Kidney glomerular epithelial cell (primary cell): ENCODE data around the gene CACNA1D.
"Not testable (repeated sequence)": the region's sequence is repeated elsewhere in the genome, so short reads cannot be mapped to it uniquely, and the experiment has no call there.

Experiments used
- DNase-seq: peaks from one replicate; lab custom pipeline; 2025; lab: John Stamatoyannopoulos, UW

Gene CACNA1D

GRCh38 chr3:53493963-53494791 lies at the start of gene CACNA1D:
CACNA1D (plus strand) TSS chr3:53494611; CDS start chr3:53495167, 556 bp downstream.
- DNase-seq, result no peak

GRCh38 chr3:53457068-53457467 lies 37.3 kb upstream of the CACNA1D start:
- DNase-seq, result no peak

DNA sequence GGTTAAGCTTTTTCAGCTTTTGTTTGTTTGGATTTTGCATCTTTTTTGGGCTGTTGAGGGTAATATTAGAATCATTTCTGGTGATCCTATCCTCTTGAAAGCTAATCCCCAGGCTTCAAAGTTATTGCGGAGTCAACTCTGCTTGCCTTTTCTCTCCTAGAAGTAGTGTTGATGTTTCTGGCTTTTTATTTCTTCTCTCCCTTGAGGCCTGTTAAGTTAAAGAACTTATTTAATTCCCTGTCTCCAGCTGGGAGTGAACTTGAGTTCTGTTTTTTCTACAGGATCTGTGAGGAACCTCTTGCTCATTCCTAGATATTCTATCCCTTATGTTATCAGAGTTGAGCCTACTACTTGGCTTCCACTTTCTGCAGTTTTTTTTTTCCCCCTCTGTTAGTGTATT lies 34.1 kb upstream of the CACNA1D start:
- no peak for DNase-seq

DNA sequence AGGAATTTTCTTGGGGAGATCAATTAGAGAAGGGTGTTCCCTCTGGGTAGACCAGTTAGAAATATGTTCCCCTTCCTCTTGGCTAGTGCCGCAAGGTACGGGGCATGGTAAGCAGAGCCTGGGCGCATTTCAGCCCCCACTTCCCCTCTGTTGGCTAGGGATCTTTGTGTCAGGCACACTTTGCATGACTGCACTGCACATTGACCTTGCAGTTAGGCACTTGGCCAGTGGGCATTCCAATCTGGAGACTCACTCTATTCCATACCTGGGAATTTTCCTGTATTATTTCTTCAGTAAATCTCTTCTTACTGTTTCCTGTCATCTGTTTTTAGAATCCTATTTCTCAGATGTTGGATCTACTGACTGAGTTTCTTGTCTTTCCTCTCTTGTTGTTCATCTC lies 30.0 kb upstream of the CACNA1D start:
- DNase-seq, result peak; percentile 92

GRCh38 chr3:53469758-53470157 lies 24.7 kb upstream of the CACNA1D start:
- not testable (repeated sequence) for DNase-seq

DNA sequence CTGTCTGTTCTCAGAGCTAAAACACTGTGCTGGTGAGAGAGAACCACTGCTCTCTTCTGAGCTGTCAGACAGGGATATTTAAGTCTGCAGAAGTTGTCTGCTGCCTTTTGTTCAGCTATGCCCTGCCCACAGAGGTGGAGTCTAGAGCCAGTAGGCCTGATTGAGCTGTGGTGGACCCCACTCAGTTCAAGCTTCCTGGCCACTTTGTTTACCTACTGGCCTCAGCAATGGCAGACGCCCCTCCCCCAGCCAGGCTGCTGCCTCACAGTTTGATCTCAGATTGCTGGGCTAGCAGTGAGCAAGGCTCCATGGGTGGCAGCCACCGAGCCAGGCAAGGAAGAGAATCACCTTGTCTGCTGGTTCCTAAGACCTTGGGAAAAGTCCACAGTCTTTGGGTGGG lies 21.0 kb upstream of the CACNA1D start:
- DNase-seq, result no peak

- DNase-seq, result not testable (repeated sequence)
These were observed 18.0 kb upstream of the CACNA1D start for GRCh38 chr3:53476372-53476771.

DNA sequence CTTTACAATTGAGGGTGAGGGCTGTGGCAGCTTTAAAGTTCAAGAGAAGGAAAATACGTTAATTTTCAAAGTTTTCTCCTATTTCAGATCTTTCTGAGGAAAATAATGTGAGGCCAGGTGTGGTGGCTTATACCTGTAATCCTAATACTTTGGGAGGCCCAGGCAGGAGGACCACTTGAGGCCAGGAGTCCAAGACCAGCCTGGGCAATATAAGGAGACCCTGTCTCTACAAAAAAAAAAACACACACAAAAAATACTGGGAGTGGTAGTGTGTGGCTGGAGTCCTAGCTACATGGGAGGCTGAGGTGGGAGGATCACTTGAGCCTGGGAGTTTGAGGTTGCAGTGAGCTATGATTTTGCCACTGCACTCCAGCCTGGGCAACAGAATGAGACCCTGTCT lies 16.7 kb upstream of the CACNA1D start:
- DNase-seq, result not testable (repeated sequence)

GRCh38 chr3:53478166-53478830 lies 16.1 kb upstream of the CACNA1D start:
- peak; percentile 80 for DNase-seq

- DNase-seq, result no peak
These were observed 15.3 kb upstream of the CACNA1D start for GRCh38 chr3:53478921-53479664.

- no peak for DNase-seq
These were observed 12.2 kb upstream of the CACNA1D start for GRCh38 chr3:53482227-53482626.

- DNase-seq, result no peak
These were observed 10.6 kb upstream of the CACNA1D start for GRCh38 chr3:53483821-53484220.

- no peak for DNase-seq
These were observed 9.4 kb upstream of the CACNA1D start for GRCh38 chr3:53484984-53485383.

DNA sequence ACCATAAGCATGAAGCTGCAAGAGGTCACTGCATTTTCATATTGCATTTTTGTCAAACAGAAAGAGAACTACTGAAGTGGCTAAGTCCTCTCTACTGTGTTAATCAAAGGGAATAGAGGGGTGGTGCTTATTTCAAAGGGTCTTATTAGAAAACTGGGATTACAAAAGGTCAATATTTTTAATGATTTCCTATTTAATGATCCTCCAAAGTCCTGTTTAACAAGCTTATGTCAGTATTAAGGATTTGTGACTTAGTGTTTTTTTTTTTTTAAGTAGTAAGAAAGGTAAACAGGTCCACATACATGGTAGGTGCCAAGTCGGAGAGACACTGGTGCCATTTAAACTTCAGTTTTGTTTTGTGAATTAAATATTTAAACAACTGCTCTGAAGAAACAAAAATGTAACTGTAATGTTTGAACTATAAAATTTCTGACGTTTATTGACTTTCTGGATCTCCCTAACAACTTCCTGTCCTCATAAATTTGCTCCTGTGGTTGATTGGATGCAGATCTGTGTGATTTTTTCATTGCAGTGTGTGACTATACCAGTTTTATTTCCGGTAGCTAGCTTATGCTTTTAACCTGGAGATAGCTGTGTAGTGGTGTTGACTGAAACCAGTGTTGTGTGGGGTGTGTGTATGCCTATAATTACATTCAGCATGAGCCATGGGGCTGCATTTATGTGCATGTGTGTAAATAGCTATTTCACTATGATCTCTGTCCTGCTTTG lies 8.6 kb upstream of the CACNA1D start:
- DNase-seq, result no peak

- no peak for DNase-seq
These were observed 7.3 kb upstream of the CACNA1D start for GRCh38 chr3:53486961-53487654.

DNA sequence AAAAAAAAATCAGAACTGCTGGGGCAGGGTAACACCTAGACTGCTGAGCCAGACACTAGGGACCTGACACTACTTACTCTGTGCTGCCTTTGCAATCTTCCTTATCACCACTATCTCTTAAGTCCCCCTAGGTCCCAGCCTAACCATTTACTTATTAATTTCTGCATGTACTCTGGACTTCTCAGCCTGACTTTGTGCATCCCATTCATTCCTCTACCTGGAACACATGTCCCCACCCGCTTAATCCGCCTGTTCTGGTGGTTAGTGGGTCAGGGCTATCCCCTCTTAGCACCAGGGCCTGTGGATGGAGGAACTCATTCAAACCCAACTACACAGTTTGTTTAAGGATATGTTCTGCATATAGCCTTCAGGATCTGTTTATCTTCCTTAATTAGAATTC lies 5.0 kb upstream of the CACNA1D start:
- no peak for DNase-seq

GRCh38 chr3:53489787-53490458 lies 4.5 kb upstream of the CACNA1D start:
- no peak for DNase-seq

DNA sequence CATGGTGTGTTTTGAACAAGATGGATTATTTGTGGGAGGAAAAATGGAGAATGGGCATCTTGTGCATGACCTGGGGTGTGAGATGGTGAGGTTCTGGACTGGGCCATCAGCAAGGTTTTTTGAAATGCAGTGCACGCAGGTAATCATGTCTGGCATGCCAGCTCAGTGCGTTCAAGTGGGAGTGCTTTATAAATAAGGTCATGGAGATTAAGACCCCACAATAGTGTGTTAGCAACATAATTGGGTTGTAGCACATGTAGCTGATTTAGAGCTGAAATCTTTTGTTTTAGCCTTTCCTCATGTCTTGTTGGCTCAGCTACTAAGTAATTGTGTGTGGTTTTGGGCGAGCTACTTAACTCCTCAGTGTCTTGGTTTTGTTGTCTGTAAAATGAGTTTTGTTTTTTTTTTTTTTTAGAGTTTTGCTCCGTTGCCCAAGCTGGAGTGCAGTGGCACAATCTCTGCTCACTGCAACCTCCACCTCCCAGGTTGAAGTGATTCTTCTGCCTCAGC lies 3.9 kb upstream of the CACNA1D start:
- DNase-seq, result no peak

GRCh38 chr3:53491276-53491675 lies 3.1 kb upstream of the CACNA1D start:
- DNase-seq, result no peak

- no peak for DNase-seq
These were observed 832 bp upstream of the CACNA1D start for GRCh38 chr3:53493595-53493962.

- no peak for DNase-seq
These were observed 722 bp downstream of the CACNA1D start for GRCh38 chr3:53495146-53495519.
